Stimulated activated CD4-positive, alpha-beta T cell treated with anti-CD3 and anti-CD28 coated beads, Interleukin-12 subunit alpha, Interleukin-12 subunit beta, amount 100 ng/mL, for 24 hours (primary cell): Measurements from ENCODE around the gene CDH11.

Experiments used
- DNase-seq, 2 experiments: peaks; one replicate each; pipeline ENCODE4 v3.0.0-alpha.2; 2020; ENCODE audit warnings: low read depth in 2 of 2

Gene CDH11

DNA sequence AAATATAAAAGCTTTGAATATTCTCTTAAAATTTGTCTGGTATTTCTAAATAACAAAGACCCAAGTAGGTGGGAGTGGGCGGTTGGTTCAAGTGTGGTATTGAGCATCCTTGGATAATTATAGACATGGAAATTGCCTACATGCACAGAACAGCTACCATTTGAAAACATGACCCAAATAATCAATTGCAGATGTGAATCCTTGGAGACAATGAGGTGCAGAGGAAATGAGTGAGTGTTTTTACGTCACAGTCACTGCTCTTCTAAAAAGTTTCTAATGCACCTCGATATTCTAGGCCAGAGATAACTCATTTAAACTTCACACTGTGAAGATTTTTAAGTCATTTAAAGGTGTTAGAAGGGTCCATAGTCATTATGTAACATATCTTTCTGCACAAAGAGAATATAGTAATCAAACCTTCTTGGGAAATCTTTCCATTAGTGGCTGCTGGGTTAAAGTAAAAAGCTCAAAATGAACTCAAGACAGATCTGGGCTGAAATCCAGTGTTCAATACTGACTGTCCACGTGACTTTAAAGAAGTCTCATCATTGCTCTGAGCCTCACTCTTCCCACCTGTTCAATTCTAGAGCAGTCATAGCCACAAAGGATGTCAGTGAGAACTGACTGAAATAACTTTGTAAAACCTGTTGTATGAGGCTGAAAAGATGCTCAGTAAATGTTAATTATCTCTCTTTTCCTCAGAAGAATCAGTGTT is 144.5 kb downstream of the CDH11 start:
- no peak for DNase-seq

GRCh38 chr16:64975821-64976220 is 146.0 kb downstream of the CDH11 start:
- DNase-seq, result no peak

DNA sequence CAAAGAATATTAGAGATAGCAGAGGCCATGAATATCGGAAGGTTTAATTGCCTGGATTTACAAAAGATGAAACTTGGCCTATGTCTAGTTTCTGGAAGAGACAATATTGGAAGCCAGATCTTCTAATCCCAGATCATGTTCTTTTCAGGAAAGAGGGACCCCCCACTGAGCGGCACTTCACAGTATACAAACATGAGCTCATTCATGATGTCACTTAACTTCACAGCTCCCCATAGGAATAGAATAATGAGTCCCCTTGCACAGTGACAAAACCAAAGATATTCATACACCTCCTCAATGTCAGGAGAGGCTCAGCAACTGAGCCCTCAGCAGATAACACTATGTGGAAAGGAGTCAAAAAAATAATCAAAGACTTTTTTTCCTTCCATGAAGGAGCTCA is 147.5 kb downstream of the CDH11 start:
- DNase-seq, result no peak

DNA sequence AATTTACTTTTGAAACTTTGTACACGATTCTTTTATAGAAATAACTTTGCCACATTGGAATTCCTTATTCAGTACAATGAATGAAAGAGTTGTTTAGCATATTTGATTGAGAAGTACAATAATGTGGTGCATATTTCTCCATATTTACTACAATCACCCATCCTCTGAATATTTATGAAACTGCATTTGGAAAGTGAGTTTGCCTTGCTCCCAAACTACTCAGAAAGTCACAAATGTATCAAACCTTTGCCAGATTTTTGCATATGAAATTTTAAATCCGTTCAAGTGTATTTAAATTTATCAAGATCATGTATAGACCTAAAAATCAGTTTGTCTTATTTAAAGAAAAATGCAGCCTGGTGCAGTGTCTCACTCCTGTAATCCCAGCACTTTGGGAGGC is 148.7 kb downstream of the CDH11 start:
- no peak for DNase-seq

DNA sequence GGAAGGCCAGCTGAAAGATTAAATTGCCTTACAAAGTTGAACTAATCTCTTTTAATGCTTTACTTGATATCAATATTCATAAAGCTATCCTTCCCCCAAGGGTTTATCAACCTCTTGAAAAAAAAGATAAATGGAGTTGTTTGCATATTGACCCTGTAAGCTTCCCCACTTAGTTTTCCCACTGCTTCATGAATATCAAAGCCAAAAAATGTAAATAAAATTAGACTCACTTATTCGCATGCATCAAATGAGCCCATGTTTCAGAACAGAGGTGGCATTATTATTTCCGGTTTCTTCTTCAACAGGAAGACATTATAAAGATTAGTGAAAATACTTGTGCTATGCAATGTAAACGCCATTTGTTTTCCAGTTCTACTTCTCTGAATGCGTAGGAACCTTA is 150.7 kb downstream of the CDH11 start:
- no peak for DNase-seq

- DNase-seq, result no peak
These were observed 152.6 kb downstream of the CDH11 start for GRCh38 chr16:64969221-64969620.

DNA sequence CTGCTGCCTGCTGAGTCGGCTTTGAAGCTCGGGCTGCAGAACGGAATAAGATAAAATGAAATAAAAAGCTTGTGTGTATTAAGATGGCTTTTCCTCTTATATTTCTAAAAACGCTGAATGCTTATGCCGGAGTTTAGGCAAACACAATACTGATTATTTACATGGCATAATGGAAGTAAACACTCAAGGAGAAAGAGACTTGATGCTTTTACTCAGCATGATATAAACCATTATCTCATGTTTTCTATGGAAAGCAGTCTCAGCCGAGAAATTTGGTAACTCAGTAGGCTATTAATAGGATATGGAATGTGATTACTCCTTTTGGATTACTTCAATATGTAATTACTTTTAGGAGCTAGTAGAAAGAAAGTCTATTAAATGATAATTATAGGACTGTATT is 153.3 kb downstream of the CDH11 start:
- no peak for DNase-seq

DNA sequence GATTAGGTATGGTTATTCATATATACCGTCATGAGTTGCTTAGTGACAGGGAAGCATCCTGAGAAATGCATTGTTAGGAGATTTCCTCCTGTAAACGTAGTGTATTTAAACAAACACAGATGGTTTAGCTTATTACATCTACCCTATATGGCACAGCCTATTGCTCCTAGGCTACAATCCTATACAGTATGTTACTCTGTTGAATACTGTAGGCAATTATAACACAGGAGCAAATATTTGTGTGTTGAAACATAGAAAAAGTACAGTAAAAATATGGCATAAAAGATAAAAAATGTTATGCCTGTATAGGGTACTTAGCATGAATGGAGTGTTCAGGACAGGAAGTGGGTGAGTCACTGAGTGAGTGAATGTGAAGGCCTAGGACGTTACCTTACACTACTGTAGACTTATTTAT is 157.7 kb downstream of the CDH11 start:
- DNase-seq, result no peak

- no peak for DNase-seq
These were observed 159.1 kb downstream of the CDH11 start for GRCh38 chr16:64962786-64963185.

DNA sequence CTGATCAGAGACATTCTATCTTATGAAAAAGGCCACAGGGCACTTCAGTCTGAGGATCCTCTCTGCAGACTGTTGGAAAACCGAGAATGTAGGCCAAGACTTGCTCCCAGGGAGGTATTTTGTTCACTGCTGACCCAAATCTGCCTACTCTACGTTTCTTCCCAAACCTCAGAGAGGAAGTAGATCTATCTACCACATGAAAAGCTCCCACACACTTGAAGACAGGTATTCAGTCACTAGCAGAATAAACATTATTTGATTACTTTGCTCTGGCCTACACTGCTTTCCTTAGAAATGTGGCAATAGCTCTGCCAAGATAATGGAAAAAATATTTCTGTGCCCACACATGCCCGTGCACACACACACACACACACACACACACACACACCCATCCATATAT is 164.6 kb downstream of the CDH11 start:
- DNase-seq, result no peak

- no peak for DNase-seq
These were observed 169.7 kb downstream of the CDH11 start for GRCh38 chr16:64952177-64952576.

DNA sequence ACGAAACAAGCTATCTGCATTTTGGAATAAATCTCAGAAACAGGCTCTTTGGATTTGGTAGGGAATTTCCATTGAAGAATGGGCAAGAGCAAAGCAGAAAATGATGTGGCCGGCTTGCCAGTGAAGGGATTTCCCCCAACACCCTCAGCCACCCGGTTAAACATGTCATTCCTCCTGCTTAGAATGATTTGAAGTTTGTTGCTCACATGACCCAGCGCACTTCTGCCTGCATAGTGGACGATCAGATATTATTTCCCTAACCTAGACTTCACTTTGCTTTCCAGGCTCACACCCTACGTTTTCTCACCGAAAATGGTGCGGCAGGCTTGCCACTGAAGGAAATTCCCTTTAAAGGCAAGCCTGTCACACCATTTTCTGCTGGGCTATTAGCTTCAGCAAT is 170.7 kb downstream of the CDH11 start:
- no peak for DNase-seq

- no peak for DNase-seq
These were observed 171.1 kb downstream of the CDH11 start for GRCh38 chr16:64950731-64951130.

DNA sequence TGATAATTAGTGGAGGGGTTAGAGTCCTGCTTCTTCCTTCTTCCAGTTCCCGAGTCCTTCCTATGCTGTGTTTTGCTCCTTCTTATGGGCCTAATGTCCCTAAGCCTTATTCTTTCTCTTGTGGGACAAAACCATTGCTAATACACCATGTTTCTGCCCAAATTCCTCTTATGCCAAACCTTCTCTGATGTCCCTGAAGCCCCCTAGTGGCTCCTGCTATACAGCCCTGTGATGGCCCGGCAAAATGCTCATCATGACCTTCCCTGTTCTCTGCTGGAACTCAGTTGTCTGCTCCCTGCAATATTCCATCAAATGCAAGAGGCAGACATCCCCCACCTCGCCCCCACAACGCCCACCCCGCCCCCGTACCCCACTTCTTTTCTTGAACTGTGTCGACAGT is 171.6 kb downstream of the CDH11 start:
- no peak for DNase-seq

DNA sequence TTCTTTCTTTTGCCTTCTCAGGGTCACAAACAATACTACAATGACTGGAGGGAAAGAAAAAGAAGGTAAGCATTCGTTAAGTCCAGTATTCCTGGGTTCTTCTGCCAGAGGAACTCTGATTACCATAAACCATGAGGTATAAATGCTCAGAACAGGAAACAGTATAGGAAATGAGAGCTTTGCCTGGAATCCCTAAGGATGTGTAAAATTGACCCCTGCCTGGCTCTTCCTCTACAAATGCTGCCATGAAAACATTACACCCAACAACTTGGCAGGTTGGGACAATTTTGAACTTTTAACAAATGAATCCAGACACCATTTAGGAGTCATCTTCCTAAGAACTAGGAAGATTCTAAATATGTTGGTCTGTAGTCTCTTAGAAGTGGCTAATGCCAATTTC is 173.8 kb downstream of the CDH11 start:
- DNase-seq, result no peak

- no peak for DNase-seq
These were observed 174.2 kb downstream of the CDH11 start for GRCh38 chr16:64947651-64948050.

DNA sequence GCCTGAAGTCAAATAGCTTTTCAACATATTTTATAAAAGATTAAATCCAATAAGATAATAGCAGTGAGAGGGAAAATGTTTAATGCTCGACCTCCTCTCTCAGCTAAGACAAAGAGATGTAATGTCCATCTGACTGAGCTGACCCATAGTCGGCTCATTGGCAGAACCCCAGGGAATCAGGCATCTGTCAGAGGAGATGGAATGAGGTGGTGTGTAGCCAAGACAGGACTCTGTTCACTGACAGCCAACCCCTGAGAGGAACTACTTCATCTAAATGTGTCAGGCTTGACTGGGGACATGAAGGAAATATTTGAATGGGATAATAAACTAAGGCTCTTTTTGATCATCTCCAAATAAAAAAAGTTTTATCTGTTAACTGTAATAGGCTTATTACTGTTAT is 188.0 kb downstream of the CDH11 start:
- no peak for DNase-seq

- no peak for DNase-seq
These were observed 195.4 kb downstream of the CDH11 start for GRCh38 chr16:64926476-64926875.

GRCh38 chr16:64925166-64925565 is 196.7 kb downstream of the CDH11 start:
- DNase-seq, result no peak

GRCh38 chr16:64924086-64924485 is 197.8 kb downstream of the CDH11 start:
- no peak for DNase-seq

DNA sequence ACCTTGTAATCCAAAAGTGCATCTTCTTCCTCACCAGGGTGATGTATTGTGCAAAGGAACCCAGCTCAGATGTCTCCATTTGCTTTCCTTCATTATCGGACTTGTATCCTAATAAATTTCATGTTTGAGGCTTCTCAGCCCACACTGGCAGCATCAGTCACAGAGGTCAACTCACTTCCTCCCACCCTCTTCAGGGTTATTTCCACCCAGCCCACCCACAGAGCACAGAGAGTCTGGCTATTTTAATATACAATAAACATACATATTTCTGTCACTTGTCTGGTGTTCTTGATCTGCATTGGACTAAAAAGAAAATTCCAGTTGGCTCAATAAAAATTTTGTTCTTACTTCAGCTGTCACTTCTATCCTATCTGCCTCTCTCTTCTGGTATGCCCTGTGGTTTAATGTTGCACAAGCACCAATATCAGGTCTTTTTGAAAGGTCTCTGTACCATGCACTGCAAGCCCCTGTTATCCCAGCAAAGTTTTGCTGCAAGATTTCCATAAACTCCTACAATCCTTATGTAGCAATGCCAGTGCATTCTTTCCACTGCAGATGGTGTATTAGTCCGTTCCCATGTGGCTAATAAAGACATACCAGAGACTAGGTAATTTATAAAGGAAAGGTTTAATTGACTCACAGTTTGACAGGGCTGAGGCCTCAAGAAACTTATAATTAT is 201.8 kb downstream of the CDH11 start:
- no peak for DNase-seq

DNA sequence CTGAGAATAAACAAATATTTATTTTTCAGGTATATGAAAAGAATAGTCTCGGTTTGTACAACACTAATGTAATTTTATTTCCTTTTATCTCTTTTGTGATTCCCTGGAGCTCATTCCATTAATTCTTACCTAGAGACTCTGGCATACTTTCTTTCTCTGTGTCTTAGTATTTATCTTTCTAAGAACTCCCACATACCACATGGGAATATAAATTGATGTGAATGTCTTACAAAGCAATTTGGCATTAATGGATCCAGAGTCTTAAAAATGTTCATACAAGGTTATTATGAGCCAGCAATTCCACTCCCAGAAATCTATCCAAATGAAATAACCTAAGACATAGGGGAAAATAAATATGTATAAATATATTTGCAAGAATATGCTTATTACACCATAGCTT is 202.7 kb downstream of the CDH11 start:
- no peak for DNase-seq

GRCh38 chr16:64916051-64916450 is 205.8 kb downstream of the CDH11 start:
- no peak for DNase-seq

DNA sequence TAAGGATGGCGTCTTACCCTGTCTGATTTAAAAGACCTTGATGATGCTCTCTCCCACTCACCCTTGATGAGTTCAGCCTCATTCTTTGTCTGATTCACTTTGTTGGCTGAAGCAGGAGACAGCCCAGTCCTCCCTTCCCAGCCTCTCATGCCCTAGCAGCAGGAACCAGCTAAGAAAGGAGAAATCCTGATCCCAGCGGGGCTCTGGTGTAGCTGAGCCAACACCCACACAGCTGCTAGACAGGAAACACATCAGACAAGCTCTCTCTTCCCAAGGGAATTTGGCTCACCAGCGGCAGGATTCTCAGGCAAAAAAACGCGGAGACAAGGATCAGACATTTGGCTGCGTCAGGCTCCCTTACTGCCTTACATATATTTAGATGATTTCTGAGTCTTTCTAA is 211.5 kb downstream of the CDH11 start:
- no peak for DNase-seq
